Middle frontal gyrus (tissue), 1 donor: ENCODE measurements around the gene ANKRD9.
"Not testable (repeated sequence)": the region's sequence is repeated elsewhere in the genome, so short reads cannot be mapped to it uniquely, and the experiment has no call there.

Experiments
- DNase-seq: peaks from one replicate; pipeline ENCODE4 v3.0.0-alpha.2; 2015; ENCODE audit warnings: low spot score; ENCODE audit errors: extremely low spot score

ANKRD9 gene

DNA sequence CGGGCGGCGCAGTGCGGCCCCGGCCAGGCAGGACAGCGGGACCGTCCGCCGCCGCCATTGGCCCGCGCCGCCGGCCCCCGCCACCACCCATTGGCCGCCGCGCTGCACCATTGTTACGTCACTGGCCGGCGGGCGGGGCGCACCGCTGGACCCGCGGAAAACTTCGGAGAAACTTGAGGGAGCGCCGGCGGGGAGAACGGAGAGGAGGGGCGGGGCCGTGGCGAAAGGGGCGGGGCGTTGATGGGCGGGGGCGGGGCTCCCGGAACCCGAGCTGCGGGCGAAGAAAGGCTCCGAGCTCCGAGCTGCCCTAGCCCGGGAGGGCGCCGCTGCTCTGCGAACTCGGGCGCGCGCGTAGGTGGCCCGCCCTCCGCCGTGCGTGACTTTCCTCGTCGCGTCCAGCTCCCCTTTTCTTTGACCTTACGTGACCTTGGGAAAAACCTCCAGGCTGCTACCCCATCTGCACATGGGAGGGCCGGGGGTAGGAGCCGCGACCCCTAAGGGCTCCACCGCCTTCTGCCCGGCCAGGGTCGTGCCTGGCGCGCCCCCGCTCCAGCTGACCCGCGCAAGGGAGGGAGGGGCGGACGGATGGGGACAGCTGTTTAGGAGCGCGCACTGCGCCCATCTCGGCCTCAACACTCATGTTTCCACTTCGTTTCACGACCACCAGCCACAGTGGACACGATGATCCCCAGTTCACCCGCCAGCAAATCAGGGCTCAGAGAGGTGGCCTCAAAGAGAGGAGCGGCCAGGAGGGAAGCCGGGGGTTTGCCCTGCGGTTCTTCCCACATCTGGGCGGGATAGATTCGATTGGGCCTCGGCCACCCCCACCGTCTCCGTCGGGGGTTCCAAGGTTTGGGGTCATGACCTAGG lies at the start of gene ANKRD9:
Gene ANKRD9, minus strand, starts transcription at position 31 of the 870 bp plus-strand sequence. CDS start 1,887 bp downstream, outside the sequence.
- DNase-seq = peak; percentile 78

- no peak for DNase-seq
Observed at GRCh38 chr14:102558556-102558955, 49.0 kb upstream of the ANKRD9 start.

DNA sequence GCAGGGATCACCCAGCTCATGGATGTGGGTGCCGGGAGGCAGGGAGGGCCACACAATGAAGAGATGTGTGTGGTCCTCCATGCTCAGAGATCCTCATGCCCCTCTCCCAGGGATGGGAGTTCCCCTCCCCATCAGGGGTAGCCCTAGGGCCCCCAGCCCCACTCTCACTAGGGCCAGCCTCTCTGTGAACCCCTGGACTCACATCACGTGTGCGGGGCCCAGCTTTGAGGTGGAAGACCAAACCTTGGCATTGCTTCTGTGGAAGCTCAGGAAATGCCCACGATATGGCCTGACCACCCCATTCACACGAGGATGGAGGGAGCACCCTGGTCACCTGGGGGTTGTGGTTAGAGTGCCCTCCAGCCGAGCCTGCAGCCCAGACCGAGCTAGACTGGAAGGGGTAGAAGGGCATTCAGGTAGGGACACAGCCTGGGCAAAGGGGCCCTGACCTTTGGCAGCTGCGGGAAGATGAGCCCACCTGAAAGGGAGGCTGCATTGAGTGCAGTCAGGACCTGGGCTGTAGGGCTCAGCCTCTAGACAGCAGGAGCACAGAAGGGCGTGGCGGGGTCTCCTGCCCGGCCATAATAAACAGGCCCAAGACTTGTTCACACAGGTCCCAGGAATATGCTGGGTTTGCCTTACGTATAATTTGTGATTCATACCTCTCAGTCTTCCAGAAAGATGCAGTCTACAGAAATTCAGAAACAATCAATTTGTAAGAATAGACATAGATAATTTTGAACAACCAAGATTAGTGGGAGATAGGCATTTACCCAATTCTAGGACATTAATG lies 48.1 kb upstream of the ANKRD9 start:
- DNase-seq = no peak

- no peak for DNase-seq
Observed at GRCh38 chr14:102556098-102556677, 46.6 kb upstream of the ANKRD9 start.

- no peak for DNase-seq
Observed at GRCh38 chr14:102554821-102555819, 45.5 kb upstream of the ANKRD9 start.

DNA sequence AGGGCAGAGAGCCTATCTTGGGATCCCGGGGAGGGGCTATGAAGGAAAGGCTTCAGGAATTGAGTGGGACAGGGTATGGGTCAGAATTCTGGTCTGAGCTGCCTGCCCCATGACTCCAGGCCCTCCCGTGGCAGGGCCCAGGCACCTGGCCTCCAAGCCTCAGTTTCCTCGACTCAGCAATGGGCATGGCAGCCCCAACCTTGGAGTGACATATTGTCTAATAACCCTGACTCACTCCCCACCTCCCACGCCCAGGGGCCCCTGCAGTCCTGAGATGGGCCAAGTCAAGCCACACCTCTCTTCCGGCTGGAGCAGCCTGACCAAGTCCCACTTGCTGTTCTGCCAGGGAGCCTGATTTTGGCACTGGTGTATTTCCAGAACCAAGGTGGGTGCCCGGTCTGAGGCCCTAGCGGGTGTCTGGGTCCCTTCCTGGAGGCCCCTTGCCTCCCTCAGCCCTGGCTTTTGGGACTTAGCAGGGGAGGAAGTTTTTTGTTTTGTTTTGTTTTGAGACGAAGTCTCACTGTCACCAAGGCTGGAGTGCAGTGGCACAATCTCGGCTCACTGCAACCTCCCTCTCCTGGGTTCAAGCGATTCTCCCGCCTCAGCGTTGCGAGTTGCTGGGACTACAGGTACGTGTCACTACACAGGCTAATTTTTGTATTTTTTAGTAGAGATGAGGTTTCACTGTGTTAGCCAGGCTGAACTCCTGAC lies 42.6 kb upstream of the ANKRD9 start:
- DNase-seq = no peak

DNA sequence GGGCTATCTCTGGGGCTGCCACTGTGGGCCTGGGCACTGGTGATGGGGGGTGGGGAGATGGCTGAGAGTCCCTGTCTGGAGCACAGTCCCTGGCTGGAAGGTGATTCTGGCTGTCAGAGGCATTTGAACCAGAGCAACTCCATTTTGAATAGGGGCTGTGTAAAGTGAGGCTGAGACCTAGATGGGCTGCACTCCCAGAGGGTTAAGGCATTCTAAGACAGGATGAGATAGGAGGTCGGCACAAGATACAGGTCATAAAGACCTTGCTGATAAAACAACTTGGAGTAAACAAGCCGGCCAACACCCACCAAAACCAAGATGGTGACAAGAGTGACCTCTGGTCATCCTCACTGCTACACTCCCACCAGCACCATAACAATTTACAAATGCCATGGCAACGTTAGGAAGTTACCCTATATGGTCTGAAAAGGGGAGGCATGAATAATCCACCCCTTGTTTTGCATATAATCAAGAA lies 41.4 kb upstream of the ANKRD9 start:
- DNase-seq = not testable (repeated sequence)

DNA sequence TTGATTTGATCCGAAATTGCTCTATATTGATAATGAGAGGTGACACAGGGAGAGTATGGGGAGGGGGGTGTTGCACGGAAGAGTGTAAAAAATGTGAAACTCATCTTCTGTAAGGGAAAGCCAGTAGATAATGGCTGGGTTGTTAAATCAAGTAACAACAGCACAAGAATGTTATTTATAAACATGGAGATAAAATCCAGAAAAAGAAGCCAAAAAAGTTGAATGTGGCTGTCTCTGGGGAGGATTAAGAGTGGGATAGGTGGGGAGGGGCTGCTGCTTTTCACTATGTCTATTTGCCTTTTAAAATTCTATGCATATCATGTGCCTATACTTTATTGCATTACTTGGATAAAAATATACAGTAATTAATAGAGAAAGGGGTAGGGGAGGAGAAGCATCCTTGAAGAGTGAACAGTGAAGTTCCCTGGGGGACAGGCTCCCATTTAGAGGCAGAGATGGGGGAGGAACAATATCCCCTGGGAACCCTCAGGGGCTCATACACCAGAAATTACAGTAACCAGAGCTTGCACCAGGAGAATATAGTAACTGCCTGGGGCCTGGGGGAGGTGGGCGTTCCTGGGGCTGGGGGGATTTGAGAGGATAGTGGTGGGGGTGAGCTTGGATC lies 39.2 kb upstream of the ANKRD9 start:
- no peak for DNase-seq

GRCh38 chr14:102545461-102546265 lies 36.1 kb upstream of the ANKRD9 start:
- no peak for DNase-seq

- no peak for DNase-seq
Observed at GRCh38 chr14:102544747-102545460, 35.3 kb upstream of the ANKRD9 start.

- DNase-seq = no peak
Observed at GRCh38 chr14:102544046-102544746, 34.6 kb upstream of the ANKRD9 start.

DNA sequence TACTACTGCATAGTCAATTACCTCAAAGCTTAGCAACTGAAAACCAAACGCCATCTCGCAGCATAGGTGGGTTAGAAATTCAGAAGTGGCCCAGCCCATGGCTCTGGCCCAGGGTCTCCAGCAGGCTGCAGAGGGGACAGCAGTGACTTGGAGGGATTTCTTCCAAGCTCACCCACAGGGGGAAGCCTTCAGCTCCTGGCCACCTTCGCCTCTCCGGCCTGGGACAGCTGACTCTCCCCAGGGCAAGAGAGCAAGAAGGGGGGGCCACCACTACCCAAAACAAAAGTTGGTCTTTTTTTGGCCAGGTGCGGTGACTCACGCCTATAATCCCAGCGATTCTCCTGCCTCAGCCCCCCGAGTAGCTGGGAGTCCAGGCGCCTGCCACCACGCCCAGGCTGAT lies 32.2 kb upstream of the ANKRD9 start:
- DNase-seq = no peak

GRCh38 chr14:102541029-102541491 lies 31.5 kb upstream of the ANKRD9 start:
- DNase-seq = not testable (repeated sequence)

DNA sequence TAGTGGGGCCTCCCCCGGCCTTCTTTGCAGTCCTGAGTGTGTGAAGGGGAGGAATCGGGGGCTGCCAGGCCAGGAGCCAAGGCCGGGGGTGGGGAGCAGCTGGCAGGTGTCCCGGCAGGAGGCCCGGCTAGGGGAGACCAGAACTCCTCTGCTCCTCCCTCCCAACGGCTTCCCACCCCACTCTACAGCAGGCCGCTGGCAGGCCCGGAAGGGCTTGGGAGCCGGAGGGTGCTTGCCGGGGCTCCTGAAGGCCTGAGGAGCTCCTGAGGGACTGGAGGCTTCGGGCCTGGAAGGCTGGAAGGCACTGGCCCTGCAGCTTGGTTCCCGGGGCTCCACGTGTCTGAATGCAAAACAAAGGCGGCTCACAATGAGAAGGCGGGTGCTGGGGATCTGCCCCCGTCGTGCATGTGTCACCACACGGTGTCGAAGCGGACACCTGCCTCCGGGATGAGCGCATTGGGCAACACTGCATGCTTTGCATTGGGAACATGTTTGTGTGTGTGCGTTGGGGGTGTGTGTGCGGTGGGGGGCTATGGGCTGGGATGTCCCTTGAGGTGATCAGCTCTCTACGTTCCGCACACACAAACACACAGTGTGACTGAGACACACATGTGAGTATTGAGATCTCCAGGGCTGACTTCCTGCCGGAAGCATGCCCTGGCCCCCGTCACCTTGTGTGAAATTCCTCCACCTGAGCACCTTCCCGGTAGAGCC lies 30.9 kb upstream of the ANKRD9 start:
- DNase-seq = no peak

GRCh38 chr14:102539544-102540314 lies 30.2 kb upstream of the ANKRD9 start:
- DNase-seq = no peak
